GM13976 (cell line): Measurements from ENCODE around the gene PASK.

Source experiments
- DNase-seq: peaks from one replicate; pipeline ENCODE4 v3.0.0; 2012; ENCODE audit warnings: low spot score
- in situ Hi-C: fragments of 300-500 bp; cut with MboI; formaldehyde crosslinking; loops from one replicate; pipeline ENCODE4 v1.12.0; 2022; ENCODE audit warnings: low sequenced_read_pairs, mixed read lengths, inconsistent platforms; ENCODE audit not compliant: unreplicated experiment
- TF ChIP-seq, protein P1 (sequence below): IDR thresholded peaks from 2 replicates; pipeline ENCODE4 v1.5.1; 2012; ENCODE audit warnings: borderline replicate concordance, mild to moderate bottlenecking; ENCODE audit not compliant: insufficient read depth; ENCODE audit errors: extremely low read depth, missing control alignments, control extremely low read depth

PASK gene

DNA sequence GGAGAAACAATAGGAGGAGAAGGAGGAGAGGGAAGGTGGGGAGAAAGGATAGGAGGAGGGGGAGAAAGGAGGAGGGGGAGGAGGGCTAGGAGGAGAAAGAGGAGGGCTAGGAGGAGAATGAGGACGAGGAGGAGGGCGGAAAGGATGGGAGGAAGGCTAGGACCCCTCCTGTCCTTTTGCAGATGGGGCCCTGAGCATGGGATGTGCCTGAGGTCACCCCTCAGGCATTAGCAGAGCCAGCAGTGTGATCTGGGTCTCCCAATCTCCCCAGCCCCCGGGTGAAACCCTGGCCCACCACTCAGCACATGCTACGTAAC, 38.6 kb upstream of the PASK start:
- TF ChIP-seq, protein P1, sequence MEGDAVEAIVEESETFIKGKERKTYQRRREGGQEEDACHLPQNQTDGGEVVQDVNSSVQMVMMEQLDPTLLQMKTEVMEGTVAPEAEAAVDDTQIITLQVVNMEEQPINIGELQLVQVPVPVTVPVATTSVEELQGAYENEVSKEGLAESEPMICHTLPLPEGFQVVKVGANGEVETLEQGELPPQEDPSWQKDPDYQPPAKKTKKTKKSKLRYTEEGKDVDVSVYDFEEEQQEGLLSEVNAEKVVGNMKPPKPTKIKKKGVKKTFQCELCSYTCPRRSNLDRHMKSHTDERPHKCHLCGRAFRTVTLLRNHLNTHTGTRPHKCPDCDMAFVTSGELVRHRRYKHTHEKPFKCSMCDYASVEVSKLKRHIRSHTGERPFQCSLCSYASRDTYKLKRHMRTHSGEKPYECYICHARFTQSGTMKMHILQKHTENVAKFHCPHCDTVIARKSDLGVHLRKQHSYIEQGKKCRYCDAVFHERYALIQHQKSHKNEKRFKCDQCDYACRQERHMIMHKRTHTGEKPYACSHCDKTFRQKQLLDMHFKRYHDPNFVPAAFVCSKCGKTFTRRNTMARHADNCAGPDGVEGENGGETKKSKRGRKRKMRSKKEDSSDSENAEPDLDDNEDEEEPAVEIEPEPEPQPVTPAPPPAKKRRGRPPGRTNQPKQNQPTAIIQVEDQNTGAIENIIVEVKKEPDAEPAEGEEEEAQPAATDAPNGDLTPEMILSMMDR = no peak
- in situ Hi-C loops = no loop called here
- DNase-seq = no peak

DNA sequence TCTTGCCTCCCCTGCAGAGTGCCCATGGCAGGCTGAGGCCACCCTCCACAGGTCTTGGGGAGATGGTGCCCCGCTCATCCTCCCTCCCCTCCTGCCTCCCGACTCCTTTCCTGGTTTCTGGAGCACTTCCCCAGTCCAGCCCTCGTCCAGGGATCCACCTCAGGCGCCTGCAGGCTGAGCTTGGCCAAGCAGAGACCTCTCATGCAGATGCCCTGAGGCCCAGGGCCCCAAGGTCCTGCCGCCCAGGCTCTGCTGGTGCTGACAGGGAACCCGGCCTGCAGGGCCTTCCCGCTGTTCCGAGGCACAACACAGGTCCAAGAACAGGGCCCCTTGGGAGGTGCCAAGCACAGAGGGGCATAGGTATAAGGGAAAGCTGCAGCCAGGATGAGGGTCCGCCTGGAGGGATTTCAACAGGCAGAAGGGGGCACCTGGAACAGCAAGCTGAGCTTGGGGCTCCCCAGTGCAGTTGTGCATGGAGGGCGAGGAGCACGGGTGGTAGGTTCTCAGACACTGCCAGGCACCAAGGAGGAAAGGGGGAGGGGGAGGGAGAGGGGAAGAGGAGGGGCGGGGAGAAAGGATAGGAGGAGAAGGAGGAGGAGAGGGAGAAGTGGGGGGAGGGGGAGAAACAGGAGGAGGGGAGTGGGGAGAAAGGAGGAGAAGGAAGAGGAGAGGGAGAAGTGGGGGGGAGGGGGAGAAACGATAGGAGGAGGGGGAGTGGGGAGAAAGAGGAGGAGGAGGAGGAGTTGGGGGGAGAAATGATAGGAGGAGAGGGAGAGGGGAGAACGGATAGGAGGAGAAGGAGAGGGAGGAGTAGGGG, 38.0 kb upstream of the PASK start:
- in situ Hi-C loops = no loop called here
- no peak for DNase-seq
- TF ChIP-seq, protein P1 = no peak

DNA sequence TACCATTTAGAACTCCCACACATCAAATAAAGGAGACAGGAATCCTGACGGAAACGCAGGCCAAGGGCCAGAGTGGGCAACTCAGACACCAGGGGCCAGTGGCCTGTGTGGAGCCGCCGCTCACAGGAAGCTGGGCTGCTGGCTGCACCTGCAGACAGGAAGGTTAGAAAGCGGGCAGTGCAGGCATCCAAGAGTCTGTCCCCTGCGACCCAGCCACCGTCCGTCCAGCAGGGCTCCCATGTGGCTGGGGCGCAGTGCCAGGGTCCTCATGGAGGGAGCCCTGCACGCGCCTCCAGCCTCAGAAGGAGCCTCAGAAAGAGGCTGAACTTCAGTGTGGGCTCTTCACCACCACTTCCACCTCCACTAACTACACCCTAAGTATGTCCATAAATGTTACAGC, 36.7 kb upstream of the PASK start:
- TF ChIP-seq, protein P1 = no peak
- no peak for DNase-seq
- in situ Hi-C loops = no loop called here

DNA sequence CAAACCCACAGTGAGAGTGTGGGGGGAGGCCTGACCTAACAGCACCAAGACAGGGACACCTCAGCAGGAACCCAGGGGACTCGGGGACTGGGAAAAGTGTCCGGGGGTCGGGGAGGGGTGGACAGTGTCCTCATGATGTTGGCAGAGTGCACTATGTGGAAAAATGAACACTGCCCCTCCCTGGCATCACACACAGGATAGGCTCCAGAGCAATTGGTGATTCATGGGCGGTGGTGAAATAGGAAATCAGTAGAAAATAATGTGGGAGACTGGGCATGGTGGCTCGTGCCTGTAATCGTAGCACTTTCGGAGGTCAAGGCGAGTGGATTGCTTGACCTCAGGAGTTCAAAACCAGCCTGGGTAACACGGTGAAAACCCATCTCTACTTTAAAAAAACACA, 35.6 kb upstream of the PASK start:
- DNase-seq = no peak
- TF ChIP-seq, protein P1 = no peak
- in situ Hi-C loops = no loop called here

DNA sequence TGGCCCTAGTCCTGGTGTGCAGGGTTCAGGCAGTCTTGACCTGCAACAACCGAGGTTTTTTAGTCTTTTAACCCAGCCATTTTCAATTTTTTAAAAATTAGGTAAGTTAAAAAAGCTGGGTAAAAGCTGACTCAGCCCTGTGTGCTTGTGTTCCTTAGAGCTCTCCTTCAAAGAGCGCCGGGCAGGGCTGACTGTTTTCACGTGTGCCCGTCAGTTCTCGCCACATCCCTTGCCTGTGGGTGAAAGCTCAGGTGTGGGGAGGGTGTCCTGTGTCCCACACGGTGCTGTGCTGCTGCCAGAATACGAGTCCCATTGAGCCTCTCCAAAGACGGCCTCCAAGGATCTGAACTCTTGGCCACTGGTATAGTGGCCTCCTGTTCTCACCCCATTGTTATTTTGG, 33.9 kb upstream of the PASK start:
- DNase-seq = no peak
- in situ Hi-C loops = no loop called here
- TF ChIP-seq, protein P1 = no peak

DNA sequence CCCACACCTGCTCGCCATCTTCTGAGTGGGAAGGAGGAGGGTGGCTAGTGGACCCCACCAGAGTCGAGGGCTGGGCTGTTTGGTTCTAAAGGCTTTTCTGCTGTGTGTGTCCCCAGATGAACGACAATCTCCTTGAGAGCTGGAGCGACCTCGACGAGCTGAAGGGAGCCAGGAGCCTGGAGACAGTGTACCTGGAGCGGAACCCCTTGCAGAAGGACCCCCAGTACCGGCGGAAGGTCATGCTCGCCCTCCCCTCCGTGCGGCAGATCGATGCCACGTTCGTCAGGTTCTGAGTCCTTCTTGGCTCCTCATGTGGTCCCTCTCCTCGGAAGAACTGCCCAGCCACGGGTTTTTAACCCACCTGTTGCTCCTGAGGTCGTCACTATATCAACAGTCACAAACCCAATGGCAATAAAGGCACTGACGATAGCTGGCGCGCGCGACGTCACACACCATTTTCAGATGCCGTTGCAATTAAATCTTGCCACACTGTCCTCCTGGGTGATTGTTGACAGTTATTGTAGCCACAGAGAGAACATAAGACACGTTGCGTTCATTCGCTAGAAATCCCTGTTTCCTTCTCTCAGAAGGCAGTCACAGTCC, 33.4 kb upstream of the PASK start:
- TF ChIP-seq, protein P1 = no peak
- DNase-seq = no peak
- in situ Hi-C loops = no loop called here
